NCI-H2171 treated with DMSO at 0.1 percent for 48 hours (cell line): Measurements from ENCODE around the gene VEZF1.

Experiments used
- DNase-seq: peaks from one replicate; lab custom pipeline; 2025; lab: John Stamatoyannopoulos, UW

The VEZF1 gene, protein sequence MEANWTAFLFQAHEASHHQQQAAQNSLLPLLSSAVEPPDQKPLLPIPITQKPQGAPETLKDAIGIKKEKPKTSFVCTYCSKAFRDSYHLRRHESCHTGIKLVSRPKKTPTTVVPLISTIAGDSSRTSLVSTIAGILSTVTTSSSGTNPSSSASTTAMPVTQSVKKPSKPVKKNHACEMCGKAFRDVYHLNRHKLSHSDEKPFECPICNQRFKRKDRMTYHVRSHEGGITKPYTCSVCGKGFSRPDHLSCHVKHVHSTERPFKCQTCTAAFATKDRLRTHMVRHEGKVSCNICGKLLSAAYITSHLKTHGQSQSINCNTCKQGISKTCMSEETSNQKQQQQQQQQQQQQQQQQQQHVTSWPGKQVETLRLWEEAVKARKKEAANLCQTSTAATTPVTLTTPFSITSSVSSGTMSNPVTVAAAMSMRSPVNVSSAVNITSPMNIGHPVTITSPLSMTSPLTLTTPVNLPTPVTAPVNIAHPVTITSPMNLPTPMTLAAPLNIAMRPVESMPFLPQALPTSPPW

GRCh38 chr17:57987581-57988300 is at the start of gene VEZF1:
Gene VEZF1 (minus strand): TSS chr17:57988254. CDS start chr17:57988111, 143 bp downstream.
- DNase-seq = peak; percentile 78

- no peak for DNase-seq
These were observed 44.8 kb upstream of the VEZF1 start for GRCh38 chr17:58032691-58033415.

DNA sequence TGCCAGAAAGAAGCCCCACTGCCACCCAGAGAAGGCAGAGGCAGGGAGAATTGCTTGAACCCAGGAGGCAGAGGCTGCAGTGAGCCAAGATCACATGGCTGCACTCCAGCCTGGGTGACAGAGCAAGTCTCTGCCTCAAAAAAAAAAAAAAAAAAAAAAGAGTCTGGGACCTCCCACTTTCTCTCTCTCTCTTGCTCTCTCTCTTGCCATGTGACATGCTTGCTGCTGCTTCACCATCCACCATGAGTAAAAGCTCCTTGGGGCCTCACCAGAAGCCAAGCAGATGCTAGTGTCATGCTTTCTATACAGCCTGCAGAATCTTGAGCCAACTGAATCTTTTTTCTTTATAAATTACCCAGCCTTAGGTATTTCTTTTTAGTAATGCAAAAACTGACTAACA is 40.5 kb upstream of the VEZF1 start:
- peak; percentile 8 for DNase-seq

DNA sequence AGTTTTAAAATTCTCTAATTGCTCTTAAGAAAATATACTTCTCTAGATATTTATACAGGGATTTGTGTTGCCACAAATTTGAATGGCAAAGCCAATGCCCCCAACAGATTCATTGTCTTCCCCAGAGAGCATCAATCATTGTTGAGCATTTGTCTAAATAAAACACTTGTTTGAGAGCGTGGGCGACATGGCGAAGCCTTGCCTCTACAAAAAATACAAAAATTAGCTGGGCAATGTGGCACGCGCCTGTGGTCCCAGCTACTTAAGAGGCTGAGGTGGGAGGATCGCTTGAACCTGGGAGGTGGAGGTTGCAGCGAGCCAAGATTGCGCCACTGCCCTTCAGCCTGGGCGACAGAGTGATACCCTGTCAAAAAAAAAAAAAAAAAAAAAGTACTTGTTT is 32.3 kb upstream of the VEZF1 start:
- DNase-seq = no peak

DNA sequence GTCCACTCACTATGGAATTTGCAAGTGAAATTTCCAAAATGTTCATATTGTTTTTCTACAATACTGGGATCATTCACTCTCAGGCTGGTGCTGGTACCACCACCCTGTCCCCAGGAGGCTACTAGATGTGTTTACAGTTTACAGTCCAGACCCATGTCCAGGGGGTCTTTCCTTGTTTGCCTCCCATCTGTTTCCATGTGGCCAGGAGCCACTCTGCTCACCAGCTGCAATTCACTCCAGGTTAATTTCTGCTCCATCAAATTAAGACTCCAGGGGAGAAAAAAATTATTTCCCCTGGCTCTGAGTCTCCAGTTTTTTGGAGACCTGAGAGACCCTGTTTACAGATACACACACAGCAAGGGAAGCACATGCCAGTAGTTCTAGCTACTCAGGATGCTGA is 31.5 kb upstream of the VEZF1 start:
- no peak for DNase-seq

GRCh38 chr17:58019039-58019438 is 31.0 kb upstream of the VEZF1 start:
- no peak for DNase-seq

DNA sequence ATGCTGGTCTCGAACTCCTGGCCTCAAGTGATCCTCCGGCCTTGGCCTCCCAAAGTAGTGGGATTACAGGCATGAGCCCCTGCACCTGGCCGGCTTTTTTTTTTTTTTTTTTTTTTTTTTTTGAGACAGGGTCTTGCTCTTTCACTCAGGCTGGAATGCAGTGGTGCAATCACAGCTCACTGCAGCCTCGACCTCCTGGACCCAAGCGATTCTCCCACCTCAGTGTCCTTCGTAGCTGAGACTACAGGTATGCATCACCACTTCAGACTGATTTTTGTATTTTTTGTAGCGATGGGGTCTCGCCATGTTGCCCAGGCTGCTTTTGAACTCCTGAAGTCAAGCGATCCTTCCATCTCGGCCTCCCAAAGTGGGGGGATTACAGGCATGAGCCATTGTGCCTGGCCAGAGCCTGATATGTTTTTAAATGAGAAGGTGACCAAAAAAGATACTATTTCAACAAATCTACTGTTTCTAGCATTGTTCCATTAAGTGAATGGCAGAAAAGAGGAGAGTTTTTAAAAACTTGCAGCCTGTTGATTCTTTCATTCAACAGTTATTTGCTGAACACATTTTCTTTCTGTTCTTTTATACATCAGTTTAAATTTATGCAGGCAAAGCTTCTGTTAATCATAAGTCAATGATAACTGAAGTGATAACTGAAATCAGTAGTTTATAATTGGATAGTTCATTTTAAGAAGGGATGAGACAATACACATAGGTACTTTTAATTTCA is 22.2 kb upstream of the VEZF1 start:
- no peak for DNase-seq

GRCh38 chr17:58007781-58008706 is 20.0 kb upstream of the VEZF1 start:
- DNase-seq = no peak

DNA sequence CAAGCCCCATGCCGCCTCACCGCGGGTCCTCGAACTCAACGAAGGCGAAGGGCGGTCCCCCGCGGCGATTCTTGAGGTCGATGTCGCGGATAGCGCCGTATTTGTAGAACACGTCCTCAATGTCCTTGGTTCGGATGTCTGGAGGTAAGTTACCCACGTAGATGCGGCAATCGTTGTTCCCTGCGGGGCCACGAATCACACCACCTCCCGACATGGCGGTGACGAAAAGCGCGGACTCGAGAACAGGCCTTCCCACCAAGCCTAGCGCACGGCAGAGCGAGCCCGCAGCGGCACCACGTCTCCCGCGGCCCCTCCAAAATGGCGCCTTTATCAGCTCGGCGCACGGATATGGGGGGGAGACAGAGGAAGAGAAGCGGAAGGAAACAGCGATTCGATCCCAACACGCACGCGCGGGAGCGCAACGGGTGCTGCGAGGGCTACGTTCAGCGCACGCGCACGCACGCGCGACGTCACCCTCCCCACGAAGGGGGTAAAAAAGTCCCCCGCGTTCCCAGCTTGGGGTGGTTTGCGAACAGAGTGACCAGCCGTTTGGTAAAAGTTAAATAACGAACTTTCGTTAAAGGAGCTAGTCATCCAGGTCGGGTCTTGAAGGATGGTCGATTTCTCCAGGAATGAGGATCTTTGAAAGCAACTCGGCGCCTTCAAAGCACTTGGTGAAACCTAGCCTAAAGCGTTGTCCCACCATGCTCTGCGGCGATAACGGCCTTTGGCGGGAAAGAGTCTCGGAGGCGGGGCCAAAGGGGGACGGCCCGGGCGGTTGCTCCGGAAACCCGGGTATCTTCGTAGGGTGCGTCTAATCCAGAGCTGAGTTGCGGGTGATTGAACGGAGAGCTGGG is 19.1 kb upstream of the VEZF1 start, which contains the start of gene SRSF1:
Gene SRSF1, minus strand, starts transcription at position 323 of the 857 bp plus-strand sequence. Its CDS starts 109 bp downstream, at position 214.
- peak; percentile 99 for DNase-seq

GRCh38 chr17:58006560-58006923 is 18.5 kb upstream of the VEZF1 start:
- peak; percentile 82 for DNase-seq

DNA sequence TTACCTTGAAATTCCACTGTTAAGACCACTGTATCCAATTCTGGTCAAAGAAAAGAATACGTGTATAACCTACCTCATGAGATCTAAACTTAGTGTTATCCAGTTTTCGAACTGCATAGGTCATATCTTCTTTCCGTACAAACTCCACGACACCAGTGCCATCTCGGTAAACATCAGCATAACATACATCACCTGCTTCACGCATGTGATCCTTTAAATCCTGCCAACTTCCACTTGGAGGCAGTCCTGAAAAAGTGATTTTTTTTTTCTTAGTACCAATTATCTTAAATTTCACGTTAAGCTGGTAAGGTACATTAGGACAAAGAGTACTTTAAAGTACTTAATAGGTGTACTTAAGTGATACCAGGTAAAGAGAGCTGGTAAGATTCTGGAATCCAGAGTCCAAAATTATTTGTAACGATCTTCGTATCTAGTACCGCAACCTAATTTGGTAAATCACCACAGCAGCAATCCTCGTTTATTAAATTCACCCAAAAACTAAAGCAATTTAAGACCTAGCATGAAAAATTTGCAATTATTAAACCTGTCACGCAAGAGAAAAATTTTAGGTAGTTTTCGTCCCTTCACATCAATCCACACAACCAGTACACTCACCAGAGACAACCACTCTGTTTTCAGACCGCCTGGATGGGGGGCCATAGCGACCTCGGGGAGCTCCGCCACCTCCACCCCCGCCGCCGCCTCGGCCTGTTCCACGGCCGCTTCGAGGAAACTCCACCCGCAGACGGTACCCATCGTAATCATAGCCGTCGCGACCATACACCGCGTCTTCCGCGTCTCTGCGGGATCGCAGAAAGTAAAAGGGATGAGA is 17.9 kb upstream of the VEZF1 start:
- DNase-seq = no peak

DNA sequence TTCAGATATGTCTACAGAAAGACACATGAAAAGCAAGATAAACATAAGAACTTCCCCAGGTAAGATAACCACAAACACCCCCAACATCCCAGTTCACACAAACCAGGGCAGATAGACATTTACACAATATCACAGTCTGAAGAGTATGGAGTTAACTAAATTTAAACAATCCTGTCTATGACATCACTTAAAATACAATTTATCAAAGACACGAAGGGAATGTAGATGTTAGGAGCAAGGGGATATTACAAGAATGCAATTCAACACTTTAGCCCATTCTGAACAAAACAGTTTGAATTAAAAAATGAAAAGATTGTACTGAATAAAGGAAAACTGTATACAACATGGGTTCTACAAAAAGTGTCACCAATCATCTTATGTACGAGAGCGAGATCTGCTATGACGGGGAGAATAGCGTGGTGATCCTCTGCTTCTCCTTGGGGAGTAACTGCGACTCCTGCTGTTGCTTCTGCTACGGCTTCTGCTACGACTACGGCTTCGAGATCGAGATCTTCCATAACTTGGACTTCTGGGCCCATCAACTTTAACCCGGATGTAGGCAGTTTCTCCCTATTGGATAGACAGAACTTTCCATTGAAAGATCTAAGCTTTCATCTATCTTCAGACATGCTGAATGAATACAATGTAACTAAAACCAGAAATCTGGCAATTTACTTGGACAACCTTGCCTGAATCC is 17.1 kb upstream of the VEZF1 start:
- no peak for DNase-seq

- no peak for DNase-seq
These were observed 16.0 kb upstream of the VEZF1 start for GRCh38 chr17:58004060-58004459.

DNA sequence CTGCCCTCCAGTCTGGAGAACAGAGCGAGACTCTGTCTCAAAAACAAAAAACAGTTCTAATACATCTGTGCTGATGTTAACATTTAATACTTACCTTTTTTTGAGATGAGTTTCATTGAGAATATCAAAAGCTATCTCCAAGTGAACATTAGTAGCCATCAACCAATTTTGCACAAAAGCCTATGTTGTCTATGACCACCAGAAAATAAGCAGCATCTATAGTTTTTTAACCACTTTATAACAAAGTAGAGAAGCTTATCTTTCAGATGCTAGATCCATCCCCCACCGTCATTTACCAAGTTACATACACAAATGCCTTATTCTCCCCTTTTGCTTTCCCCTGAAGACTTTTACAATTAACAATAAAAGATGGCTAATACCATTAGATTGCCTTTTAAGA is 14.9 kb upstream of the VEZF1 start:
- DNase-seq = no peak

GRCh38 chr17:58002154-58002948 is 14.3 kb upstream of the VEZF1 start:
- no peak for DNase-seq

DNA sequence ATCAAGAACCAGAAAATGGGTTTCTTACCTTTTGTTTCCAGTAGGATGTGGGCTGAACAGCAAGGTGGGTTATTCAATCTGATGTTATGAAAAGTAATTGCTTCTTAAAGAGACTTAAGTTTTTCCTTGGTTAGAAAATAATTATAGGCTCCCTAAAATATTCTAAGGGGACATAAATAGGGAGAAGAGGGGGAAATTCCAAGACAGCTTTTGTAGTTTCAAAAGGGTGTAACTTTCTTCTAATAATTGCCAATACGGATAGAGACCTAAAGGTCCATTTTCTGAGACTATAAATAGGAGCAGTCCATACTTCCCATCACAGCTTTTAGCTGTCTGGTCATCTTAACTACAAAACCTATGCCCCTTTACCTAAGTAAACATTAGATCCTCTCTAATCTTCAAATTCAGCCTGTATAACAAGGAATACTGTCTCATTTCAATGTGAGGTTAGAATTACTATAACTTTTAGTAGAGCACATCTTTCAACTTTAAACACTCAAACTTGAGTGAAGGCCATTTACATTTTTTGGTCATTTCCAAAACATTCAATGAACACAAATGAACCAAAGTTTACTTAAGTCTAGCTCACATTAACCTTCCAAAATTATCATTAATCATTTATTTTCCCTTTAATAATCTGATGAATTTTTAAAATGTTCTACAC is 13.5 kb upstream of the VEZF1 start:
- DNase-seq = no peak
